ENCODE data around the gene PDZRN3.

DNA sequence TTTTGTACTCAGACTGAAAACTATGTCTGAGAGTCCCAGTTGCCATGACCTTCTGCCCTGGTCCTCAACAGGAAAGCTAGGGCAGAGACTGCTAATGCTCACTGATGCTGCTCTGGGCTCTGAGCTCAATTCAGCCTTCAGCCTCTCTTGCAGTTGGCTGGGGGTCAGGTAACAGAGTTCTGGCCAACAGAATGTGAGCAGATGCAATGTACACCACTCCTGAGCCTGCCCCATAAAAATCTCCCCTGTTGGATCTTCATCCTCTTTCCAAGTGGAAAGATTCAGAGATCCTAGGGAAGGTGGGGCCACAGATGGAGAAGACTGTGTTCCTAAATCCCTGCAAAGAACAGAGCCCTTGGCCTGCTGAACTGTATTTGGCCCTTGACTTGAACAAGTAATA, 87.8 kb downstream of the PDZRN3 start:
- TF ChIP-seq, protein P1, sequence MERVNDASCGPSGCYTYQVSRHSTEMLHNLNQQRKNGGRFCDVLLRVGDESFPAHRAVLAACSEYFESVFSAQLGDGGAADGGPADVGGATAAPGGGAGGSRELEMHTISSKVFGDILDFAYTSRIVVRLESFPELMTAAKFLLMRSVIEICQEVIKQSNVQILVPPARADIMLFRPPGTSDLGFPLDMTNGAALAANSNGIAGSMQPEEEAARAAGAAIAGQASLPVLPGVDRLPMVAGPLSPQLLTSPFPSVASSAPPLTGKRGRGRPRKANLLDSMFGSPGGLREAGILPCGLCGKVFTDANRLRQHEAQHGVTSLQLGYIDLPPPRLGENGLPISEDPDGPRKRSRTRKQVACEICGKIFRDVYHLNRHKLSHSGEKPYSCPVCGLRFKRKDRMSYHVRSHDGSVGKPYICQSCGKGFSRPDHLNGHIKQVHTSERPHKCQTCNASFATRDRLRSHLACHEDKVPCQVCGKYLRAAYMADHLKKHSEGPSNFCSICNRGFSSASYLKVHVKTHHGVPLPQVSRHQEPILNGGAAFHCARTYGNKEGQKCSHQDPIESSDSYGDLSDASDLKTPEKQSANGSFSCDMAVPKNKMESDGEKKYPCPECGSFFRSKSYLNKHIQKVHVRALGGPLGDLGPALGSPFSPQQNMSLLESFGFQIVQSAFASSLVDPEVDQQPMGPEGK (CRISPR knock-in tag; IDR thresholded peaks at IDR 0.05; ENCODE audit: borderline replicate concordance) = no peak
- TF ChIP-seq ZFP3 (CRISPR knock-in tag; IDR thresholded peaks at IDR 0.05) (no peak), RARB (CRISPR knock-in tag; IDR thresholded peaks at IDR 0.05) (no peak), ZC3H10 (CRISPR knock-in tag; IDR thresholded peaks at IDR 0.05) (no peak), PPARA (CRISPR knock-in tag; IDR thresholded peaks at IDR 0.05; ENCODE audit: borderline replicate concordance) (no peak)
- TF ChIP-seq, protein P2, sequence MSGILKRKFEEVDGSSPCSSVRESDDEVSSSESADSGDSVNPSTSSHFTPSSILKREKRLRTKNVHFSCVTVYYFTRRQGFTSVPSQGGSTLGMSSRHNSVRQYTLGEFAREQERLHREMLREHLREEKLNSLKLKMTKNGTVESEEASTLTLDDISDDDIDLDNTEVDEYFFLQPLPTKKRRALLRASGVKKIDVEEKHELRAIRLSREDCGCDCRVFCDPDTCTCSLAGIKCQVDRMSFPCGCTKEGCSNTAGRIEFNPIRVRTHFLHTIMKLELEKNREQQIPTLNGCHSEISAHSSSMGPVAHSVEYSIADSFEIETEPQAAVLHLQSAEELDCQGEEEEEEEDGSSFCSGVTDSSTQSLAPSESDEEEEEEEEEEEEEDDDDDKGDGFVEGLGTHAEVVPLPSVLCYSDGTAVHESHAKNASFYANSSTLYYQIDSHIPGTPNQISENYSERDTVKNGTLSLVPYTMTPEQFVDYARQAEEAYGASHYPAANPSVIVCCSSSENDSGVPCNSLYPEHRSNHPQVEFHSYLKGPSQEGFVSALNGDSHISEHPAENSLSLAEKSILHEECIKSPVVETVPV (CRISPR knock-in tag; IDR thresholded peaks at IDR 0.05) = no peak
- TF ChIP-seq, protein P3, sequence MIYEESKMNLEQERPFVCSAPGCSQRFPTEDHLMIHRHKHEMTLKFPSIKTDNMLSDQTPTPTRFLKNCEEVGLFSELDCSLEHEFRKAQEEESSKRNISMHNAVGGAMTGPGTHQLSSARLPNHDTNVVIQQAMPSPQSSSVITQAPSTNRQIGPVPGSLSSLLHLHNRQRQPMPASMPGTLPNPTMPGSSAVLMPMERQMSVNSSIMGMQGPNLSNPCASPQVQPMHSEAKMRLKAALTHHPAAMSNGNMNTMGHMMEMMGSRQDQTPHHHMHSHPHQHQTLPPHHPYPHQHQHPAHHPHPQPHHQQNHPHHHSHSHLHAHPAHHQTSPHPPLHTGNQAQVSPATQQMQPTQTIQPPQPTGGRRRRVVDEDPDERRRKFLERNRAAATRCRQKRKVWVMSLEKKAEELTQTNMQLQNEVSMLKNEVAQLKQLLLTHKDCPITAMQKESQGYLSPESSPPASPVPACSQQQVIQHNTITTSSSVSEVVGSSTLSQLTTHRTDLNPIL (CRISPR knock-in tag; IDR thresholded peaks at IDR 0.05; ENCODE audit: low read depth) = no peak
